Measurements from ENCODE around the gene MAP1S.
"Not testable (repeated sequence)": the region's sequence is repeated elsewhere in the genome, so short reads cannot be mapped to it uniquely, and the experiment has no call there.

MAP1S gene

DNA sequence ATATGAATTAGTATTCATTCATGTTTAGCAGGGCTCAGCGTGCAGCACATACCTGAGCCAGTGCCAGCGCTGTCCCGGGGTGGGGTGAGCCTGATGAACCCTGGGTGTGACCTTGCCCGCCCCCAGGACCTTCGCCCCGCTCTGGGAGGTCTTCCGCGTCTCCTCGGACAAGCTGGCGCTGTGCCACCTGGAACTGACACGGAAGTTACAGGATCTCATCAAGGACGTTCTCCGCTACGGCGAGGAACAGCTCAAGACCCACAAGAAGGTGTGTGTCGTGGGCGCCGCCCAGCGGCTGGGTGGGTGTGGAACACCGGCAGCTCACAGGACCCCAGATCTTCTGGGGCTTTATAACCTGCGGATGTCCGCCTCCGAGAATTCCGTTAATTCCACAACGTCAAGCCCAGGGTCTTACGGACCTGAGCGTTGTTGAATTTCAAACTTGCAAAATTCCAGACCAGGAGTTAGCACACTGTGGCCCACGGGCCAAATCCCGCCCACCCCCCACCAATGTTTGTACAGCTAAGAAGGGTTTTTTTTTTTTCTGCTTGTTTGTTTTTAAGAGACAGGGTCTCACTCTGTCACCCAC, 47.4 kb downstream of the MAP1S start:
- peak; percentile 51 for DNase-seq

DNA sequence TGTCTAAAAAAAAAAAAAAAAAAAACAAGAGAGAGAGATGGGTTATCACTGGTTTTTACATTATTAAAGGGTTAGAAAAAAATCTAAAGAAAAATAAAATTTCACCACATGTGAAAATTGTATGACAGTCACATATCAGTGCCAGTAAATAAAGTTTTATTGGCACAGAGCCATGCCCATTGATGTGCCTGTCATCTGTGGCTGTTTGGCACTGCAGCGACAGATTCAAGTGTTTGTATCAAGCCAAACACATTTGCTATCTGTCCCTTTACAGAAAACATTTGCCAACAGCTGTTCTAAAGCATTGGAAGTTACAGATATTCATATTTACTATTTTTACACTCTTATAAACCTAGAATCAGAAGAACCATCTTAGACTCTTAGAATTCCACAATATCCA, 48.3 kb downstream of the MAP1S start:
- peak; percentile 30 for DNase-seq

DNA sequence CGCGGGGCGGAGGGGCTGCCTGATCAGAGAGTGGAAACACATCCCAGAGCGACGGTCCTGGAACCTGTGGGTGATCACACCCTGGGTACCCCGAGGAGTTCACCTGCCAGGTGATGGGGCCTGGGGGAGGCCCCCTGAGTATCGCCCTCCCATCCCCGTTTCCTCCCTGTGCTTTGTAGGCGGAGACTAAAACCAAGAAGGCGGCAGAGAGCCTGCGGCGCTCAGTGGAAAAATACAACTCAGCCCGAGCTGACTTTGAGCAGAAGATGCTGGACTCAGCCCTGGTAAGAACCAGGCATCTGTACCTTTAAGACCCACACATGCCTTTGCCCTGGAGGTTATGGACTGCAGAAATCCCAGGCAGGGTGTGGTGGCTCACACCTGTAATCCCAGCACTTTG, 51.3 kb downstream of the MAP1S start:
- DNase-seq, result no peak

DNA sequence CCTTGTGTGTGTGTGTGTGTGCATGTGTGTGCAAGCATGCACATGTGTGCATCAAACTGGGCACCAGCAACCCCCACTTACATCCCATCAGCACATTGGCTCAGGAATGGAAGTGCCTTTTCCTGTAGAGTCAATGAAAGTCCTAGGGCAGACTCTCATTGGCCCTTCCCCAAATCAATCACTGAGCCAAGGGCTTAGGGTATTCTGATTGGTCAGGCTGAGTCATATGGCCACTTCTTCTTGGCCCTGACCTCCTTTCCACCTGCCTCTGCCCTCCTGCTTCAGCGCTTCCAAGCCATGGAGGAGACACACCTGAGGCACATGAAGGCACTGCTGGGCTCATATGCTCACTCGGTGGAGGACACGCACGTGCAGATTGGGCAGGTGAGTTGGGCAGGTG, 52.9 kb downstream of the MAP1S start:
- no peak for DNase-seq

DNA sequence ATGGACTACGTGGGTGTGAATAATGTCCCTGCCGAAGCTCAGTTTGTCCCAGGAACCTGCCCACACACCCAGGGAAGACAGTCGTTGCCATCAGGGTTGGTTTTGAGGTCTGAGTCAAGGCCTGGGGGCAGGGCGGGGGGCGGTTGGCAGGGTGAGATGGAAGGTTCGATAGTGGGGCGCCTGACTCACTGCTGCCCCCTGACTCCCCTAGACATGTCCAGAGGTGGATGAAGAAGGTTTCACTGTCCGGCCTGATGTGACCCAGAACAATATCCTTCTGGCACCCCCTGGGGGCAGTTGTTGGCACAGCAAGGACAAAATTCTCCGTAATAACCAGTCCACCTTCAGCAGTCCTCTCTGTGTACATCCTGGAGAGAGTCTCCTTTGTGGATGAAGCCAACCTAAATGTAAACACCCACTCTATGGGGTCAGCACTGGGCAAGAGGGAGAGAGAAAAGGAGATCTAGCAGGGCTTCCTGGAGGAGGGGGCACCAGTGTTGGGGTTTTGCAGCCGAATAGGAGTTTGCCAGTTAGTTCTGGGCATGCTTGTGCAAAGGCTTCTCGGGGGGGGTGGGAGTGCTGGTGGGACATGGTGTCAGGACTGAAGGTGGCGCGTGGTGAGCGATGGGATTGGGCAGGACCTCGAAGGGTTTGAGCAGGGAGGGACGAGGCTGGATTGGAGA, 56.1 kb downstream of the MAP1S start:
- no peak for DNase-seq

DNA sequence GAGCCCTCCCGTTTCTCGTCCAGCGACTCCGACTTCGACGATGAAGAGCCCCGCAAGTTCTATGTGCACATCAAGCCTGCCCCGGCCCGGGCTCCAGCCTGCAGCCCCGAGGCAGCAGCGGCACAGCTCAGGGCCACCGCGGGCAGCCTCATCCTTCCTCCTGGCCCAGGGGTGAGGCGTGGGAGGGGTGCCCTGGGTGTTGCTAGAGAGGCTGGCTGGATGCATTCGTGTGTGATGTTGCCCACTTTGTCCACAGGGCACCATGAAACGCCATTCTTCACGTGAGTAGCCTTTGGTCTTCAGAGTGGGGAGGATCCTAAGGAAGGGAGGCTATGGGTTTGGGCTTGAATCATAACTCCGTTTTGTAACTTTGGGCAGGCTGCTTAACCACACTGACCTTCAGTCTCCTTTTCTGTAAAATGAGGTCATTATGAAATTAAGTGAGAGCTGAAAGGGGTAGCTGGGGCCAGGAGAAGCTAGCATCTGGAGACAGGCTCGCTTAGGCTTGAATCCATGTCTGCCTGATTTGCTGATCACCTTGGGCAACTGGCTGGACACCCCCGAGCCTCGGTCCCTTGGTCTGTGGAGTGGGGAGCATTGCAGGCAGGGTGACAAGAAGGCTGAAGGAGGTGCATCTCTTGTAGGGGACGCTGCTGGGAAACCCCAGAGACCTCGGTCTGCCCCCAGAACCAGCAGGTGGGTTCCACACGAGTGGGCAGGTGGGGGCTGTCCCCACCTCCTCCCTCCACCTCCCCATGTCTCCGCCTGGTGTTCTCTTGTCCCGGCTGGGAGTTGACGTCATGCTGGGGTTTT, 56.9 kb downstream of the MAP1S start:
- DNase-seq, result no peak

DNA sequence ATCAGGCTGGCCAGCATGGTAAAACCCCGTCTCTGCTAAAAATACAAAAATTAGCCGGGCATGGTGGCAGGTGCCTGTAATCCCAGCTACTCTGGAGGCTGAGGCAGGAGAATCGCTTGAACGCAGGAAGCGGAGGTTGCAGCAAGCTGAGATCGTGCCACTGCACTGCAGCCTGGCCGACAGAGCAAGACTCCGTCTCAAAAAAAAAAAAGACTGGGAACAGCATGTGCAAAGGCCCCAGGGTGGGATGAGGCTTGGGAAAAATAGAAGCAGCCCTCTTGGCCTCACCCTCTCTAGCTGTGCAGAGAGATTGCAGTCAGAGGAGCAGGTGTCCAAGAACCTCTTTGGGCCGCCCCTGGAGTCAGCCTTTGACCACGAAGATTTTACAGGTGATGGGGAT, 58.6 kb downstream of the MAP1S start:
- not testable (repeated sequence) for DNase-seq

DNA sequence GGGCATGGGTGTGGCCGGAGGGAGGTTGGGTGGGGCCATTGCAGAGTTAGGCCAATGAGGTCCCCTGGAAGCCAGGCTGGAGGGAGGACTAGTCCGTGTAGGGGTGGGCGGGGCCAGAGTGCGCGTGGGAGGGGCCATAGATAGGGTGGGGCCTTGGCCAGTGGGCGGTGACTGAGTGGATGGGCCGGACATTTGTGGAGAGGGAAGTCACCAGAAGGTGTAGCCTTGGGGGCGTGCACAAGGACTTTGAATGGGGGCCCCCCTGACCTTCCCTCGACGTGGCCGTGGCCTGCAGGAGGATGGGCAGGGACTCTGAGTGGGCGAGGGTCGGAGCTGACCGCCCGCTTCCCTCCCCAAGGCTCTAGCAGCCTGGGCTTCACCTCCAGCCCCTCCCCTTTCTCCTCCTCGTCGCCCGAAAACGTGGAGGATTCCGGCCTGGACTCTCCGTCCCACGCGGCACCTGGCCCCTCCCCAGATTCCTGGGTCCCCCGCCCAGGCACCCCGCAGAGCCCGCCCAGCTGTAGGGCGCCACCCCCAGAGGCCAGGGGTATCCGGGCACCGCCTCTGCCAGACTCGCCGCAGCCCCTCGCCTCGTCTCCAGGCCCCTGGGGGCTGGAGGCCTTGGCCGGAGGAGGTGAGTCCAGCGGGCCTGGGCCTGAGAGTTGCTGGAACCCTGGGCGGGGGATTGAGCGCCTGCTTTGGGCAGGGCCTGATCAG, 59.1 kb downstream of the MAP1S start:
- DNase-seq, result no peak

DNA sequence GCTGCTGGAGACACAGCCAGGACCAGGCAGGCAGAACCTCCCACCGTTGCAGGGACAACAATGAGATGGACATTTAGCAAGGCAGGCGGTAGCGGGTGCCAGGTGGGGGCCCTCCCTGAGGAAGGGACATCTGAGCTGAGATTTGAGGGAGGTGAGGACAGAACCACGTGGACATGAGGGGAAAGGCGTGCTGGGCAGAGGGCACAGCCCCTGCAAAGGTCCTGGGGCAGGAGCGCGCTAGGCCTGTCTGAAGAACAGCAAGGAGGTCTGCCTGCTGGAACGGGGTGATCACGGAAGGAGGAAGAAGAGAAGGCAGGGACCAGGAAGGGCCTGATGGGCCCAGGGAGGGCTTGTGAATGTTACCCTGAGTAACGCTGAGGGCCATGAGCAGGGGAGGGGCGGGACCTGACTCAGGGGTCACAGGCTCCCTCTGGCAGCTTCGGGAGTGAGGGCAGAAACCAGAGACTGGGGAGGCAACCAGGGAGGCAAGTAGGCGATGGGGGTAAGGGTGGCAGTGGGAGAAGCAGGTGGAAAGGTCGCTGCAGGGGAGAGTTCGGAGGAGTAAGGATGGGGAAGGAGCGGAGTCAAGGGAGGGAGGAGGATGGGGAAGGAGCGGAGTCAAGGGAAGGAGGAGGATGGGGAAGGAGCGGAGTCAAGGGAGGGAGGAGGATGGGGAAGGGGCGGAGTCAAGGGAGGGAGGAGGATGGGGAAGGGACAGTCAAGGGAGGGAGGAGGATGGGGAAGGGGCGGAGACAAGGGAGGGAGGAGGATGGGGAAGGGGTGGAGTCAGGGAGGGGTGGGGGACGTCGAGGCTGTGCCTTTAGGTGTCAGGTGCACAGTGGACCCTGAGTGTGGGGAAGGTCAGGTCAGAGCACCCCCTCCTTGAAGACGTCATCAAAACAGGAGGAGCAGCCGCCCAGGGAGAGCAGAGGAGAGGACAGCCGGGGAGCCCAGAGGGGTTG, 60.0 kb downstream of the MAP1S start:
- no peak for DNase-seq

DNA sequence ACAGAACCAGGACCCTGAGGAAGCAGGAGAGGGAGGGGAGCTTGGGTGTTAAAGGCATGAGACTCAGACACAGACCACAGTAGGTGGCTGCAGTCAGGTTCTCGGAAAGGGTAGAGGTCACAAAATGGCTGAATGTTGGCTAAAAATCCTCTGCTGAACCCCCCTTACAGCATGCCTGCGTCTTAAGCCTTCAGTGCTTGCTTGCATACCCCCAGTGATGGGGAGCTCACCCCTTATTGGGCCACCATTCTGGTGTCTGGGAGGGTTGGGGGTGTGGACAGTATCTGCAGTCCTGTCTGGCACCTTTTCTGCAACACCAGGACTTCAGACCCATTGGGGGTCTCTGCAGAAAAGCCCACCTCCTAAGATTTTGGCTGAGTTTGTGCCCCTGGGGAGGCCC, 61.5 kb downstream of the MAP1S start:
- no peak for DNase-seq

DNA sequence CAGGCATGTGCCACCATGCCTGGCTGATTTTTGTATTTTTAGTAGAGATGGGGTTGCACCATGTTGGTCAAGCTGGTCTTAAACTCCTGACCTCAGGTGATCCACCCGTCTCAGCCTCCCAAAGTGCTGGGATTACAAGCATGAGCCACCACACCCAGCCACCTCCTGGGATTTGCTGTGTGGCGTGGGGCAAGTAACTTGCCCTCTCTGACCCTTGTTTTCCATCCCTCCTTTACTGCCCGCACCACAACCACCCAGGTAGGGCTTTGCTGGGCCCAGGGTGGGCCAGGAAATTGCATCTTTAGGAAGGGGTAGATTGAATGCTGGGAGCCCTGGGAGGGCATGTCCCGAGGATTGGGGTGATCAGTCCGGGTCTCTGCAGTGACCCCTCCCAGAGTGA, 64.4 kb downstream of the MAP1S start:
- not testable (repeated sequence) for DNase-seq

Measured in NCI-H1694 (cell line).